Calu3 (cell line): Measurements from ENCODE around the gene SIDT1. TPM values are rescaled to one million over a fixed set of nuclear protein-coding genes. Genes with fewer than 3 reads are reported as not detected.

Experiments used
- BruUV-seq: library from RNA; stranded (reverse); fragments of 400-500 nt; replicated peaks from 2 replicates; lab custom pipeline; 2021; lab: Mats Ljungman, UMichigan
- CTCF ChIA-PET: fragments of 300-600 bp; sonication (Branson Sonifier 250); formaldehyde crosslinking; loops from one replicate; lab custom pipeline; 2022; ENCODE audit warnings: antibody characterized with exemption; lab: Charles Lee
- DNase-seq: peaks from one replicate; pipeline ENCODE4 v3.0.0; 2022
- H3K27ac Mint-ChIP-seq: one replicate; pipeline ENCODE4 v1.8.0; 2022; ENCODE audit warnings: mixed read lengths; ENCODE audit not compliant: unreplicated experiment
- H3K27me3 Mint-ChIP-seq: one replicate; pipeline ENCODE4 v1.8.0; 2022; ENCODE audit warnings: mixed read lengths; ENCODE audit not compliant: unreplicated experiment
- H3K36me3 Mint-ChIP-seq: one replicate; pipeline ENCODE4 v1.8.0; 2022; ENCODE audit warnings: mild to moderate bottlenecking, moderate library complexity, mixed read lengths; ENCODE audit not compliant: insufficient read depth, unreplicated experiment
- H3K4me1 Mint-ChIP-seq: one replicate; pipeline ENCODE4 v1.8.0; 2022; ENCODE audit warnings: mild to moderate bottlenecking, low read depth, mixed read lengths; ENCODE audit not compliant: unreplicated experiment
- H3K4me3 Mint-ChIP-seq: one replicate; pipeline ENCODE4 v1.8.0; 2022; ENCODE audit warnings: mild to moderate bottlenecking, low read depth, moderate library complexity, mixed read lengths; ENCODE audit not compliant: unreplicated experiment
- H3K9me3 Mint-ChIP-seq: one replicate; pipeline ENCODE4 v1.8.0; 2022; ENCODE audit warnings: low read depth, mixed read lengths; ENCODE audit not compliant: unreplicated experiment
- intact Hi-C: fragments of 100-400 bp; cut with micrococcal nuclease; formaldehyde crosslinking; loops from one replicate; pipeline ENCODE4 v1.10.0; 2022; ENCODE audit not compliant: unreplicated experiment
- total RNA-seq: library from RNA; stranded (reverse); gene quantifications from 2 replicates; pipeline ENCODE4 v1.2.3, GENCODE V29; 2022
- TF ChIP-seq, protein P1 (sequence below): fragments of 200-600 bp; IDR thresholded peaks from one replicate; pipeline ENCODE4 v1.8.0; 2022; ENCODE audit warnings: antibody characterized with exemption; ENCODE audit not compliant: unreplicated experiment

Gene SIDT1
- total RNA-seq, 1 experiment from 2014 or later, result 0.87 TPM

- BruUV-seq, result no TSS peak
- Mint-ChIP-seq H3K36me3 (peaks cover 4% of the 10 kb centered on the region), H3K4me1 (peaks cover 20% of the 10 kb centered on the region), H3K27me3 (no peaks in the 10 kb centered on the region), H3K4me3 (no peak overlapping the region), H3K27ac (no peak overlapping the region), H3K9me3 (no peaks in the 10 kb centered on the region)
- no peak for DNase-seq
- intact Hi-C loops, result no loop called here
- CTCF ChIA-PET, result interaction anchor here (1.1 kb wide), 1 partner anchor 13 kb away, joined by 3 read pairs; no protein-coding TSS in a partner anchor
- TF ChIP-seq, protein P1, sequence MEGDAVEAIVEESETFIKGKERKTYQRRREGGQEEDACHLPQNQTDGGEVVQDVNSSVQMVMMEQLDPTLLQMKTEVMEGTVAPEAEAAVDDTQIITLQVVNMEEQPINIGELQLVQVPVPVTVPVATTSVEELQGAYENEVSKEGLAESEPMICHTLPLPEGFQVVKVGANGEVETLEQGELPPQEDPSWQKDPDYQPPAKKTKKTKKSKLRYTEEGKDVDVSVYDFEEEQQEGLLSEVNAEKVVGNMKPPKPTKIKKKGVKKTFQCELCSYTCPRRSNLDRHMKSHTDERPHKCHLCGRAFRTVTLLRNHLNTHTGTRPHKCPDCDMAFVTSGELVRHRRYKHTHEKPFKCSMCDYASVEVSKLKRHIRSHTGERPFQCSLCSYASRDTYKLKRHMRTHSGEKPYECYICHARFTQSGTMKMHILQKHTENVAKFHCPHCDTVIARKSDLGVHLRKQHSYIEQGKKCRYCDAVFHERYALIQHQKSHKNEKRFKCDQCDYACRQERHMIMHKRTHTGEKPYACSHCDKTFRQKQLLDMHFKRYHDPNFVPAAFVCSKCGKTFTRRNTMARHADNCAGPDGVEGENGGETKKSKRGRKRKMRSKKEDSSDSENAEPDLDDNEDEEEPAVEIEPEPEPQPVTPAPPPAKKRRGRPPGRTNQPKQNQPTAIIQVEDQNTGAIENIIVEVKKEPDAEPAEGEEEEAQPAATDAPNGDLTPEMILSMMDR, result no peak
Observed at GRCh38 chr3:113663761-113664160, 131.4 kb downstream of the SIDT1 start.

DNA sequence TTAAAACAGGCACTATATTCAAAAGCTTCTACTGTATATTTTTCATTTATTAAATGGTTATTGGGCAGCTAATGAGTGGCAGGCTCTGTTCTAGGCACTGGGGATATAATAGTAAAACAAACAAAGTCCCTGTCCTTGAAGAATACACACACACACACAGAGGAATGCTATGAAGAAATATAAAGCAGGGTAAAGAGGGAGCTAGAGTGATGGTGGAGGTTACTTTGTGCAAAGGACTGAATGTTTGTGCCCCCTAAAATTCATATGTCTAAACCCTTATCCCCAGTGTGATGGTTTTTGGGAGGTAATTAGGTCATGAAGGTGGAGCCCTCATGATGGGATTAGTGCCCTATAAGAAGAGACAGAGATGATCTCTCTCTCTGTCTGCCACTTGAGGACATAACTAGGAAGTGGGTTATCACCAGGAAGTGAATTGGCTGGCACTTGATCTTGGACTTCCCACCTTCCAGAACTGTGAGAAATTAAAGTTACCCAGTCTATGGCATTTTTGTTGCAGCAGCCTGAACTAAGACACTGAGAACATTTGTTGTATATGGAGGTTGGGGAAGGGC lies 132.3 kb downstream of the SIDT1 start:
- no peaks in the 10 kb centered on the region for H3K27me3 Mint-ChIP-seq
- no TSS peak for BruUV-seq
- CTCF ChIA-PET, result no interaction called here
- H3K4me1 Mint-ChIP-seq, result peaks cover 20% of the 10 kb centered on the region
- intact Hi-C loops, result no loop called here
- H3K36me3 Mint-ChIP-seq, result peaks cover 4% of the 10 kb centered on the region
- no peaks in the 10 kb centered on the region for H3K9me3 Mint-ChIP-seq
- H3K27ac Mint-ChIP-seq, result no peak overlapping the region
- no peak for DNase-seq
- H3K4me3 Mint-ChIP-seq, result no peak overlapping the region
- TF ChIP-seq, protein P1, result no peak

DNA sequence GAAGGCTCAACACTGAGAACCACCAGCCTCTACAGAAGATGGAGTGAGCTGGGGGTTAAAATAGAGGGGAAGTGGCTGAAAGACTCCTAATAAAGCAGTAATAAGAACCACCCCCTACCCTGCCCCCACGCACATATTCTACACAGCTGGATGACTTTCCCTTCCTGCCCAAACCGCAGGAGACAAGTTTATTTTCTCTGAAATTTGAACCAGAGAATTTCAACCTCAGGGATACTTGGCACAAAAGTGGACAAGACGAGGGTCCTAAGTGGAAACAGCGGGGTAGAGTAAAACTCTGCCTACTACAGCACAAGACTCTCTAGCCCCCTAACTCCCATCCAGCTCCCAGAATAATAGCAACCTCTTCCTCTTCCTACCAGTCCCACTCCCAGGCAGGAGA lies 135.7 kb downstream of the SIDT1 start:
- no TSS peak for BruUV-seq
- CTCF ChIA-PET, result no interaction called here
- intact Hi-C loops, result no loop called here
- H3K9me3 Mint-ChIP-seq, result no peaks in the 10 kb centered on the region
- H3K27ac Mint-ChIP-seq, result no peak overlapping the region
- H3K4me1 Mint-ChIP-seq, result peaks cover 17% of the 10 kb centered on the region
- H3K36me3 Mint-ChIP-seq, result peaks cover 5% of the 10 kb centered on the region
- H3K27me3 Mint-ChIP-seq, result no peaks in the 10 kb centered on the region
- DNase-seq, result no peak
- TF ChIP-seq, protein P1, result no peak
- H3K4me3 Mint-ChIP-seq, result no peak overlapping the region

GRCh38 chr3:113673593-113673992 lies 141.2 kb downstream of the SIDT1 start:
- Mint-ChIP-seq H3K9me3 (no peaks in the 10 kb centered on the region), H3K4me1 (no peaks in the 10 kb centered on the region), H3K27me3 (no peaks in the 10 kb centered on the region), H3K4me3 (no peak overlapping the region), H3K36me3 (peaks cover 5% of the 10 kb centered on the region), H3K27ac (no peak overlapping the region)
- BruUV-seq, result no TSS peak
- TF ChIP-seq, protein P1, result no peak
- intact Hi-C loops, result no loop called here
- CTCF ChIA-PET, result no interaction called here
- no peak for DNase-seq
